Activated naive CD8-positive, alpha-beta T cell (primary cell): ENCODE data around the gene VTCN1.

Experiments
- H3K27ac Mint-ChIP-seq: one replicate; pipeline ENCODE4 v1.8.0; 2021; ENCODE audit warnings: mixed read lengths
- H3K27me3 Mint-ChIP-seq: one replicate; pipeline ENCODE4 v1.8.0; 2021; ENCODE audit warnings: mixed read lengths
- H3K36me3 Mint-ChIP-seq: one replicate; pipeline ENCODE4 v1.8.0; 2021; ENCODE audit warnings: mixed read lengths
- H3K4me1 Mint-ChIP-seq: one replicate; pipeline ENCODE4 v1.8.0; 2021; ENCODE audit warnings: low read depth, mixed read lengths
- H3K4me3 Mint-ChIP-seq: one replicate; pipeline ENCODE4 v1.8.0; 2021; ENCODE audit warnings: mild to moderate bottlenecking, mixed read lengths
- H3K9me3 Mint-ChIP-seq: one replicate; pipeline ENCODE4 v1.8.0; 2021; ENCODE audit warnings: low read depth, mixed read lengths

Gene VTCN1

GRCh38 chr1:117229217-117229616, 18.5 kb upstream of the VTCN1 start:
- Mint-ChIP-seq H3K36me3 (peaks cover 2% of the 10 kb centered on the region), H3K27me3 (peaks cover 2% of the 10 kb centered on the region), H3K4me3 (no peak overlapping the region), H3K9me3 (no peaks in the 10 kb centered on the region), H3K4me1 (no peaks in the 10 kb centered on the region), H3K27ac (no peak overlapping the region)

- peaks cover 3% of the 10 kb centered on the region for H3K9me3 Mint-ChIP-seq
- H3K4me3 Mint-ChIP-seq: no peak overlapping the region
- no peaks in the 10 kb centered on the region for H3K27me3 Mint-ChIP-seq
- peaks cover 2% of the 10 kb centered on the region for H3K36me3 Mint-ChIP-seq
- no peaks in the 10 kb centered on the region for H3K4me1 Mint-ChIP-seq
- no peak overlapping the region for H3K27ac Mint-ChIP-seq
Measured at GRCh38 chr1:117225931-117226330, 15.2 kb upstream of the VTCN1 start.

- Mint-ChIP-seq H3K27me3 (peaks cover 5% of the 10 kb centered on the region), H3K9me3 (peaks cover 6% of the 10 kb centered on the region), H3K4me1 (no peaks in the 10 kb centered on the region), H3K36me3 (no peaks in the 10 kb centered on the region), H3K4me3 (no peak overlapping the region), H3K27ac (no peak overlapping the region)
Measured at GRCh38 chr1:117216718-117217117, 6.0 kb upstream of the VTCN1 start.

- Mint-ChIP-seq H3K9me3 (peaks cover 2% of the 10 kb centered on the region), H3K36me3 (no peaks in the 10 kb centered on the region), H3K4me3 (no peak overlapping the region), H3K4me1 (no peaks in the 10 kb centered on the region), H3K27me3 (peaks cover 5% of the 10 kb centered on the region), H3K27ac (no peak overlapping the region)
Measured at GRCh38 chr1:117215733-117216462, 5.2 kb upstream of the VTCN1 start.

- no peaks in the 10 kb centered on the region for H3K9me3 Mint-ChIP-seq
- no peaks in the 10 kb centered on the region for H3K36me3 Mint-ChIP-seq
- no peaks in the 10 kb centered on the region for H3K4me1 Mint-ChIP-seq
- H3K27me3 Mint-ChIP-seq: peaks cover 5% of the 10 kb centered on the region
- H3K27ac Mint-ChIP-seq: no peak overlapping the region
- H3K4me3 Mint-ChIP-seq: no peak overlapping the region
Measured at GRCh38 chr1:117215019-117215418, 4.3 kb upstream of the VTCN1 start.

- Mint-ChIP-seq H3K4me1 (no peaks in the 10 kb centered on the region), H3K4me3 (no peak overlapping the region), H3K36me3 (no peaks in the 10 kb centered on the region), H3K27ac (no peak overlapping the region), H3K9me3 (no peaks in the 10 kb centered on the region), H3K27me3 (peaks cover 4% of the 10 kb centered on the region)
Measured at GRCh38 chr1:117213046-117213445, 2.3 kb upstream of the VTCN1 start.

GRCh38 chr1:117210386-117210785, 341 bp downstream of the VTCN1 start:
- peaks cover 12% of the 10 kb centered on the region for H3K27me3 Mint-ChIP-seq
- H3K4me1 Mint-ChIP-seq: no peaks in the 10 kb centered on the region
- no peaks in the 10 kb centered on the region for H3K36me3 Mint-ChIP-seq
- H3K27ac Mint-ChIP-seq: no peak overlapping the region
- no peak overlapping the region for H3K4me3 Mint-ChIP-seq
- no peaks in the 10 kb centered on the region for H3K9me3 Mint-ChIP-seq

- H3K27me3 Mint-ChIP-seq: peaks cover 13% of the 10 kb centered on the region
- H3K36me3 Mint-ChIP-seq: no peaks in the 10 kb centered on the region
- H3K4me3 Mint-ChIP-seq: no peak overlapping the region
- no peaks in the 10 kb centered on the region for H3K4me1 Mint-ChIP-seq
- H3K9me3 Mint-ChIP-seq: no peaks in the 10 kb centered on the region
- H3K27ac Mint-ChIP-seq: no peak overlapping the region
Measured at GRCh38 chr1:117209094-117209493, 1.6 kb downstream of the VTCN1 start.

- Mint-ChIP-seq H3K9me3 (no peaks in the 10 kb centered on the region), H3K4me1 (no peaks in the 10 kb centered on the region), H3K36me3 (no peaks in the 10 kb centered on the region), H3K4me3 (no peak overlapping the region), H3K27ac (no peak overlapping the region), H3K27me3 (peaks cover 13% of the 10 kb centered on the region)
Measured at GRCh38 chr1:117208580-117208979, 2.1 kb downstream of the VTCN1 start.

- Mint-ChIP-seq H3K4me3 (no peak overlapping the region), H3K4me1 (no peaks in the 10 kb centered on the region), H3K27ac (no peak overlapping the region), H3K27me3 (peaks cover 20% of the 10 kb centered on the region), H3K9me3 (no peaks in the 10 kb centered on the region), H3K36me3 (no peaks in the 10 kb centered on the region)
Measured at GRCh38 chr1:117205368-117205767, 5.4 kb downstream of the VTCN1 start.

GRCh38 chr1:117201808-117202207, 8.9 kb downstream of the VTCN1 start:
- no peaks in the 10 kb centered on the region for H3K9me3 Mint-ChIP-seq
- H3K27ac Mint-ChIP-seq: no peak overlapping the region
- no peaks in the 10 kb centered on the region for H3K4me1 Mint-ChIP-seq
- H3K36me3 Mint-ChIP-seq: no peaks in the 10 kb centered on the region
- H3K4me3 Mint-ChIP-seq: no peak overlapping the region
- peaks cover 10% of the 10 kb centered on the region for H3K27me3 Mint-ChIP-seq

- Mint-ChIP-seq H3K4me3 (no peak overlapping the region), H3K36me3 (no peaks in the 10 kb centered on the region), H3K27me3 (peaks cover 9% of the 10 kb centered on the region), H3K9me3 (peaks cover 4% of the 10 kb centered on the region), H3K4me1 (no peaks in the 10 kb centered on the region), H3K27ac (no peak overlapping the region)
Measured at GRCh38 chr1:117198097-117198496, 12.6 kb downstream of the VTCN1 start.

- Mint-ChIP-seq H3K4me1 (no peaks in the 10 kb centered on the region), H3K27me3 (peaks cover 4% of the 10 kb centered on the region), H3K9me3 (peaks cover 14% of the 10 kb centered on the region), H3K27ac (no peak overlapping the region), H3K4me3 (no peak overlapping the region), H3K36me3 (no peaks in the 10 kb centered on the region)
Measured at GRCh38 chr1:117189726-117190125, 21.0 kb downstream of the VTCN1 start.

- H3K4me1 Mint-ChIP-seq: no peaks in the 10 kb centered on the region
- peaks cover 4% of the 10 kb centered on the region for H3K27me3 Mint-ChIP-seq
- H3K27ac Mint-ChIP-seq: no peak overlapping the region
- no peaks in the 10 kb centered on the region for H3K36me3 Mint-ChIP-seq
- no peak overlapping the region for H3K4me3 Mint-ChIP-seq
- H3K9me3 Mint-ChIP-seq: peaks cover 14% of the 10 kb centered on the region
Measured at GRCh38 chr1:117188816-117189437, 21.8 kb downstream of the VTCN1 start.

GRCh38 chr1:117188170-117188815, 22.4 kb downstream of the VTCN1 start:
- Mint-ChIP-seq H3K4me3 (no peak overlapping the region), H3K4me1 (no peaks in the 10 kb centered on the region), H3K27me3 (peaks cover 4% of the 10 kb centered on the region), H3K9me3 (peaks cover 12% of the 10 kb centered on the region), H3K27ac (no peak overlapping the region), H3K36me3 (no peaks in the 10 kb centered on the region)
